CD4-positive, alpha-beta T cell treated with Interleukin-17A for 4 hours (primary cell): ENCODE results near the gene NF1.
"Not testable (repeated sequence)": the region's sequence is repeated elsewhere in the genome, so short reads cannot be mapped to it uniquely, and the experiment has no call there.

Experiments used
- DNase-seq: peaks from one replicate; pipeline ENCODE4 v3.0.0-alpha.2; 2020; ENCODE audit warnings: mixed read lengths

Gene NF1, protein sequence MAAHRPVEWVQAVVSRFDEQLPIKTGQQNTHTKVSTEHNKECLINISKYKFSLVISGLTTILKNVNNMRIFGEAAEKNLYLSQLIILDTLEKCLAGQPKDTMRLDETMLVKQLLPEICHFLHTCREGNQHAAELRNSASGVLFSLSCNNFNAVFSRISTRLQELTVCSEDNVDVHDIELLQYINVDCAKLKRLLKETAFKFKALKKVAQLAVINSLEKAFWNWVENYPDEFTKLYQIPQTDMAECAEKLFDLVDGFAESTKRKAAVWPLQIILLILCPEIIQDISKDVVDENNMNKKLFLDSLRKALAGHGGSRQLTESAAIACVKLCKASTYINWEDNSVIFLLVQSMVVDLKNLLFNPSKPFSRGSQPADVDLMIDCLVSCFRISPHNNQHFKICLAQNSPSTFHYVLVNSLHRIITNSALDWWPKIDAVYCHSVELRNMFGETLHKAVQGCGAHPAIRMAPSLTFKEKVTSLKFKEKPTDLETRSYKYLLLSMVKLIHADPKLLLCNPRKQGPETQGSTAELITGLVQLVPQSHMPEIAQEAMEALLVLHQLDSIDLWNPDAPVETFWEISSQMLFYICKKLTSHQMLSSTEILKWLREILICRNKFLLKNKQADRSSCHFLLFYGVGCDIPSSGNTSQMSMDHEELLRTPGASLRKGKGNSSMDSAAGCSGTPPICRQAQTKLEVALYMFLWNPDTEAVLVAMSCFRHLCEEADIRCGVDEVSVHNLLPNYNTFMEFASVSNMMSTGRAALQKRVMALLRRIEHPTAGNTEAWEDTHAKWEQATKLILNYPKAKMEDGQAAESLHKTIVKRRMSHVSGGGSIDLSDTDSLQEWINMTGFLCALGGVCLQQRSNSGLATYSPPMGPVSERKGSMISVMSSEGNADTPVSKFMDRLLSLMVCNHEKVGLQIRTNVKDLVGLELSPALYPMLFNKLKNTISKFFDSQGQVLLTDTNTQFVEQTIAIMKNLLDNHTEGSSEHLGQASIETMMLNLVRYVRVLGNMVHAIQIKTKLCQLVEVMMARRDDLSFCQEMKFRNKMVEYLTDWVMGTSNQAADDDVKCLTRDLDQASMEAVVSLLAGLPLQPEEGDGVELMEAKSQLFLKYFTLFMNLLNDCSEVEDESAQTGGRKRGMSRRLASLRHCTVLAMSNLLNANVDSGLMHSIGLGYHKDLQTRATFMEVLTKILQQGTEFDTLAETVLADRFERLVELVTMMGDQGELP (N-terminal part only)

DNA sequence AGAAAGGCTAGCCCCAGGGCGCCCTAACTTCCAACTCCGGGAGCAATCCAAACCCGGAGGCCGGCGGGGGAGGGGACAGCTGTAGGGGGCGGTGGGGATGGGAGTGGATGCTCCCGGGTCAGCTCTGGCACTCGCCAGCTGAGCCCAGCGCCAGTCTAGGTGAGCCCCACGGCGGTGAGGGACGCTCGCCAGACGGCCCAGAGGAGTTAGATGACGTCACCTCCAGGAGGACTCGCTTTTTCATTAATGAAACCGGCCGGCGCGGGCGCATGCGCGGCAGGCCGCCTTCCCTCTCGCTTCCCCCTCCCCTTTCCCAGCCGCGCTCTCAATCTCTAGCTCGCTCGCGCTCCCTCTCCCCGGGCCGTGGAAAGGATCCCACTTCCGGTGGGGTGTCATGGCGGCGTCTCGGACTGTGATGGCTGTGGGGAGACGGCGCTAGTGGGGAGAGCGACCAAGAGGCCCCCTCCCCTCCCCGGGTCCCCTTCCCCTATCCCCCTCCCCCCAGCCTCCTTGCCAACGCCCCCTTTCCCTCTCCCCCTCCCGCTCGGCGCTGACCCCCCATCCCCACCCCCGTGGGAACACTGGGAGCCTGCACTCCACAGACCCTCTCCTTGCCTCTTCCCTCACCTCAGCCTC is at the start of gene NF1:
TSS of gene NF1 (plus strand) at position 378 of the 636 bp plus-strand sequence. CDS start 333 bp downstream, outside the sequence.
- peak; percentile 91 for DNase-seq

DNA sequence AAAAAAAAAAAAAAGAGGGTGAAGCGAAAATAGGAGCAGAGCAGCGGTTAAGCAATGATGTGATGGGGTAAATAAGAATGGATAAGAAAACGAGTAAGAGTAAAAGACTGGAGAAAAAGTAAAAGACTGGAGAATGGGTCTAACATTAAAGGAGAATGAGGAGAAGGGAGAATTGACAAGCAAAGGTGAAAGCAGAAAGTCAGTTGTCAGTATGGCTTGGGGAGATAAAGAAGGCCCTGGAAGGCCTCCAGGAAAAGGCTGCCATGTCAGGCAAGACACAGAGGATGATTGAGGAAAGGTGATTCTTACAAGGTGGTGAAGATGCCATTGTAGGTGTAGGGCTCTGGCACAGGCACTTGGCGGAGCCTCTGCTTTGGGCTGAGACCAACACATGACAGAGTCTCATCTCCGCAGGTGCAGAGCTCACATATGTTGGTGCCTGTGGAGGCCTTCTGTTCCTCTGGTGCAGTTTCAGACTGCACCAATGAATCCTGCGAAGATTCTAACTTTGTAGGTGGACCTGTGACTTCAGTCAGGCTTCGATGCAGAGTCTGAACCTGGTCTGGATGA is 47.8 kb upstream of the NF1 start:
- DNase-seq, result not testable (repeated sequence)

DNA sequence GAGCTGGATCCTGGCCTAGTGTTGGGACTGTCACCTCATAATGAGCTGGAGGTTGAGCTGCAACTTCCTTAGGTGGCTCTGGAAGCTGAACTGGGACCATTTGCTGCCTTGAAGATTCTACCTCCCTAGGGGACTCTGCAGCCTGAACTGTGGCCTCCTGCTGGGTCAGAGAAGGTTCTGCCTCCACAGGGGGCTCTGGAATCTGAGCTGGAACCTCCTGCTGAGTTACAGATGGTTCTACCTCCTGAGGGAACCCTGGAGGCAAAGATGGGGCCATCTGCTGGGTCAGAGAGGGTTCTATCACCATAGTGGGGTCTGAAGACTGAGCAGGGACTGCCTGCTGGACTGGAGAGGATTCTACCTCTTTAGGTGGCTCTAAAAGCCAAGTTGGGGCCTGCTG is 46.6 kb upstream of the NF1 start:
- no peak for DNase-seq

DNA sequence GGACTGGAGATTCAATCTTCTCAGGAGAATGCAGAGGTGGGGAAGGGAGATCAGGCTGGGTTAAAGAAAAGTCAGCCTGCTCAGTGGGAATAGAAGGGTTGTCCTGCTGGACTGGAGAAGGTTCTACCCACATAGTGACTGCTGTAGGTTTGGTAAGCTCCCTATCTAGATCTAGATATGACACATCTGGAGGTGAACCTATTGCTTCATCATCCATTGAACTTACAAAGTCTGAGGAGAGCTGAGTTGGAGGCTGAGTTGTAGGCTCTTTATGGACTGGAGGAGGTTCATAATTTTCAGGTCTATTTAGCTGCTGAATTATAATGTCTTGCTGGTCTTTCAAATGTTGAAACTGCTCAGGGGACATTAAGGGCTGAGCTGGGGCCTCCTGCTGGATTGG is 46.0 kb upstream of the NF1 start:
- no peak for DNase-seq

DNA sequence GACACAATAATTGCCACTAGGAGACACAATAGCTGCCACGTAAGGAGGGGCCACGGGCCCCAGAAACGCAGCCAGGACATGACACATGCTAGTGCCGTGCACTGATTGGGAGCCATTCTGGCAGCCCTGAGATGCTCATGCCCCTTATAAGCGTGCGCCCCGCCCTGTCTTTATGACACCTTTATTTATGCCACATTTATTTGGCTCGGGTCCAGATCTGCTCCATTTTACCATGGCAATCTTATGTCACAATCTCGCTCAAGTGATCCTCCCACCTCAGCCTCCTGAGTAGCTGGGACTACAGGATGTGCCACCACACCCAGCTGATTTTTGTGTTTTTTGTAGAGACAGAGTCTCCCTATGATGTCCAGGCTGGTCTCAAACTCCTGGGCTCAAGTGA is 43.8 kb upstream of the NF1 start:
- DNase-seq, result no peak

DNA sequence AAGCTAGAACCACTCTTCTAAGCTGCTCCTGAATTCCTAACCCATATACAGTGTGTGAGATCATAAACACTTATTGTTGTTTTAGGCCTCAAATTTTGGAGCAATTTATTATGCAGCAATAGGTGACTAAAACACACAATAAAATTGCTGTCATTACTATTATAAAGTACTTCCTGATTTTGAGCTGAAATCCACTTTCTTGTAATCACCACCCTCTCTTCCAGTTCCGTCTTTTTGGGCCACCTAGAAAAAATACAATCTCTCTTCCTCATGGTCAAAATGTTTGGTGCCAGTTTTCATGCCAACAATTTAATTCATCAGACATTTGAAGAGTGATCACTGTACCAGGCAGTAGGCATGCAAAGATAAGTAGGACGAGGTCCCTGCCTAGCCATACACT is 43.3 kb upstream of the NF1 start:
- DNase-seq, result no peak

DNA sequence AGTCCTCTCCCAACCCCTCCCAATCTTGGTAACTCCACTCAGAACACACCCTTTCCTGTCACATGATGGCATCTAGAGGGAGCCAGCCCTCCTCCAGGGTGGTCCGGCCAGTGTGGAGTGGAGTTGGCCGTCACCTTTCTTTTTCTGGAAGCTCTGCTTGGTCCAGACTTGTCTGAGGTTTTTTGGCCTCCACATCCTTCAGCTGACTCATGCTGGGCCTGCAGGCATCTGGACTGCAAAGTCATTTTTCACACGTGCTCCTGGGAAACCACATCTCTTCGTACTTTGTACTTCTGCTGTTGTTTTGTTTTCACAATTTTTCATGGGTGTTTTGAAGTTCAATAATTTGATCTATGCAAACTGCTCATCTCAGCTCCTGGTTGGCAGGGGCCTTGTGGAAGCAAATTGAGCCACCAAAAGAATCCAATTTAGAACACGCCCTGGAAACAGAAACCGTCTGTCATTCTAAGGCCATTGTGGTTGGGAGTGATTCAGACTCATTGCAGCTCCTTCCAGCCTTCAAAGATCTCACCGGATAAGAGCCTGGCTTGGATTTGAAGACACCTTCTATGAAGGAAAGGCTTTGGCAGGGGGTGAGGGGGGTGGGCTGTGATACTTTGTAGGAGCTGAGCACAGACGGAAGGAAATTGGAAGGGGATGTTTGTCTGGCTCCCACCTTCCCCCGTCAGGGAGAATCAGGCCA is 42.4 kb upstream of the NF1 start:
- no peak for DNase-seq

DNA sequence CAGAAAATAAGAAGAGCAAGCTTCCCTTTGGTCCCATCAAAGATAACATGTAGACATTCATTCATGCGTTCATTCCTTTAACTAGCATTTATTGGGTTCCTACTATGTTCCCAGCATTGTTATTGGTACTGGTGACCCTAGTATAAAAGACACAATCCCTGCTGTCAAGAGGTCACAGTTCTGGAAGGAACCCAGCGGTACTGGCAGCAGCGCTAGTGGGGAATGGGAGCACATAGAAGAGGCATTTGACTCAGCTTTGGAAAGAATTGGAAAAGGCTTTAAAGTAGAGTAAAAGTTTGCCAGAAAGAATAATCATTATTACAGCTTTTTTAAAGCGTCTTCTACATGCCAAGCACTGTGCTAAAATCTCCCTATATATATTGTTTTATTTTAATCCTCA is 41.7 kb upstream of the NF1 start:
- DNase-seq, result no peak

DNA sequence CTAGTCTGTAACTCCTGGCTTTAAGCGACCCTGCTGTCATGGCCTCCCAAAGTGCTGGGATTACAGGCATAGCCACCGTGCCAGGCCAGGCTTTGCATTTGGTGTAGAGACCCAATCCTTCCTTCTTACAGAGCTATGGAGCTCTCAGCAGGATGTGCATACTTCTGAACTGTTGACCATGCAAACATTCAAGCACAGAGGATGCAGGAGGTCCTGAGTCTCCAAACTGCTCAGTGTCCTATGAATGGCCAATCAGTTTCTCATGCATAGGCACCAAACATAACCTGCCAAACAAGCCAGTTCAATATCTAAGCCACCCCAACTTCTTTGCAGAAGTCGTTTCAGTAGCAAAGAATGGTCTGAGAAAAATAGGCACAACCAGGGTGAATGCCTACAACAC is 40.0 kb upstream of the NF1 start:
- no peak for DNase-seq

DNA sequence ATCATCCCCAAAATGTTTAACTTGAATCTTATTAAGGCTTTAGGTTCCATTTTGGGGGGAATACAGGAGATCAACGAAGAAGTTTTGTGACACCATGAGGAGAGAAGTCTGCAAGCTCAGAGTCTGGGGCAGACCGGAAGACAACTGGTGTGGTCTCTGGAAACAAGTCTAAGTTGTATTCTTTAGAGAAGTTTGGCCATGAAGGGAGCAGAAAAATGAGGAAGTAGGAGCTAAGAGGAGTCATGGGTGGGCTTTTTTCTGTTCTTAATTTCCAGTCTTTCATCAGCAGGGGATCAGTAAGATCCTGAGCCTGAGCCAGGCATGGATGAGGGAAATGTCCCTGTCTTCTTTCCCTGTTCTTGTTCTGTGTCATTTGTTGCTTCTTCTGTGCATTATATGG is 35.8 kb upstream of the NF1 start:
- DNase-seq, result no peak

DNA sequence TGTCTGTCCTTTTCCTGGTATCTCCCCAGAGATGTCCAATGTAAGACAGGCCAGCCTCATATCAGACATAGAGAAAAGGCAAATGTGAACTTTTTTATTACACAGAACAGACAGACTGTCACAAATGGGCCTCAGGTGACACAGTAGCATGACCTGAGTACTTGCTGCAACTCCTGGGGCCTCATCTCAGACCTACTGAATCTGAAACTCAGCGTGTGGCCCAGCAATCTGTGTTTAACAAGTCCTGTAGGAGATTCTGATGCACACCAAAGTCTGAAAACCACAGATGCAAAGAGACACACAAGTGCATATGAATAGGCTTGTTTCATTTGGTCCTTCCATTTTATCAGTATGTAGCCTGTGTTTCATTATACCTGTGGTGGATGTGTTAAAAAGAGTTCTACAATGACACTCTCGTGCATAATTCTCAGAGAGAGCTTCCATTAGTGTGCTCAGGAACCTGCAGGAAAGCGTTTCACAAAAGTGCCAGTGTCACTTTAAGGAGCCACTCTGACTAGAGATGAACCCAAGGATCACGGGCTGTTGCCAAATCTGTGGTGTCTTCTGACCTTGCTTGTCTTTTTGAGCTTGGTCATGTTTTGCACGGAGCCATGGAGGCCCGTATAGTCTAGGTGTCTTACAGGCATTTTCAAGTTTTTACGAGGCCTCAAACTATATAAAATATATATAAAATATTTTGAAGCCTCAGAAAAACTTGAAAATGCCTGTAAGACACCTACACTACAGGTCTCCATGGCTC is 33.8 kb upstream of the NF1 start:
- DNase-seq, result no peak

DNA sequence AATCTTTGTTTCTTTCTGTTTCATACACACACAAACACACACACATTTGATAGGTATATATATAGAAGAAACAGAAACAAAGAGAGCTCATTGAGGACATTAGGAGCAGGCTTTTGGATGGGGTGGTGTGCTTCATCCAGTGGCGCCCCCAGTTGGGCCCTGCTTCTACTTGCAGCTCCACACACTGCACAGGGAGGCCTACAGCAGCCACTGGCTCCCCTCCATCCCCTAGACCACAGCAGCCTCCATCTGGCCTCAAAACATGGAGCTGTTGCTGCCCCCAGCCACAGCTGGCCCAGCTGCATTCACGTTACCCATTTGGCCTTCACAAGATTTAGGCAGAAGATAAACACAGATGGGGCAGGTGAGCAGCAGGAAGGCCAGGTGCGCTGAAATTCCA is 33.1 kb upstream of the NF1 start:
- no peak for DNase-seq

DNA sequence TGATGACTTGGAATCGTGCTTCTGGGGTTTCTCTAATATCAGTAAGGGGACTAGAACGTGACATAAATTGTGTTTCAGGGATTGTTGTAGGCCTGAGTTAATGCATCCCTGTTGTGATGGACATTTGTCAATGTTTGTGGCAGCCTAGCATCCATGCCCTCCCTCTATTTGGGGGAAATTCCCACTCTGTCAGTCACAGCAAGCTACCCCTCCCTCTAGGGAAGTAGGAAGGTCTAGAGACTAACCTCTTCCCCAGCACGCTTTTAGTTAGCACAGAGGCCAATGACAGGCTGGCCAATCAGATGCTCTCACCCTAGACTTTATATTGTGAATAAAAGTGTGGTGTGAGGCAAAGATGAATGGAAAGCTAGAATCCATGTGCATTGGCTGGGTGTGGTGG is 32.4 kb upstream of the NF1 start:
- no peak for DNase-seq

DNA sequence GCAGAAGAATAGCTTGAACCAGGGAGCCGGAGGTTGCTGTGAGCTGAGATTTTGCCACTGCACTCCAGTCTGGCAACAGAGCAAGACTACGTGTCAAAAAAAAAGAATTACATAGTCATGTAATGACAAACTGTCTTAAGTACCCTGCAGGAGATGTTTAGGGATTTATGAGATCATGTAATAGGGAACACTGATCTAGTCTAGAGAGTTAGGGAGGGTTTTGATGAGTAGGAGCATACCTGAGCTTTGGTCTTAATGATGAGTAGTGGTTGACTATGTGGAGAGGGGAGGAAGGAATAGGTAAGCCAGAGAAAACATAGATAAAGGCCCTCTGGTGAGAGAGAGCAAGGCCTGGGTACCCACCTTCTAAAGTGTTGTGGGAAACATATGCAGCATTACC is 30.1 kb upstream of the NF1 start:
- no peak for DNase-seq

DNA sequence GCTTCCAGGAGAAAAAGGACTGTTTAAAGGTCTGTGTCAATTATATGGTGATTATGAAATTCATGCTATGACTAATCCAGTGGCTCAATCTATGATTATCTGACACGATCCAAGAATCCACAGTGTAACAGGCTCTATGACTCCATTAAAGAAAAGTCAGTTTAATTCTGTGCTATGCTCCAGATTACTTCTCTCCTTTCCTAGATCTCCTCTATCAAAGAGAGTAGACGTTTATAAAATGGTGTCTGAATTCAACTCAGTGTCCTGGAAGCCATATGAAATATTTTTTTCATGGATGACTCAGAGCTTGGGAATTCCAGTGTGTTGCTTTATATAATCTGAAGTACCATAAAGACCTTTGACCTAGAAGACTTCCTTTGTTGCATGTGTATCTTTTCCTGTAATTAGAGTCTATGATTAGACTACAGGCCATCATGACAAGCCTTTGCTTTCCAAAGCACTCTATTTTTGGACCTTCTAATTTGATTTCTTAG is 27.0 kb upstream of the NF1 start:
- no peak for DNase-seq

DNA sequence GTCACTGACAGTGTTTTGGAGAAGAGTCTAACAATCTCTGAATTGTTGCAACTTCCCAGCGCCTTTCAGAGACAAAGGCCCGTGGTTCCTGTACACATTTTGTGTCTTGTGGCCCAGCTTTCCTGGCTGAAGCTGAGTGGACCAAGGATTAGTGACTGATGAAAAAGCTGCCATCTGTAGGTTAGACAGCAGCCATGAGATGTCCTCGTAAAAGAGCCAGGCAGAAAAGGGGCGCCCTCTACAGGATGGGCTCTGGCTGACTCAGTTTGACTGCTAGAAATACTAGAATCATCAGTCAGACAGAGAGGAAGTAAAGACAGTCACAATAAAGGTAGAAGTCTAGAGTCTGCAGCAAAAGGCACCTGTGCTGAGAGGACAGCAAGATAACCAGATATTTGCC is 26.5 kb upstream of the NF1 start:
- DNase-seq, result peak; percentile 53

DNA sequence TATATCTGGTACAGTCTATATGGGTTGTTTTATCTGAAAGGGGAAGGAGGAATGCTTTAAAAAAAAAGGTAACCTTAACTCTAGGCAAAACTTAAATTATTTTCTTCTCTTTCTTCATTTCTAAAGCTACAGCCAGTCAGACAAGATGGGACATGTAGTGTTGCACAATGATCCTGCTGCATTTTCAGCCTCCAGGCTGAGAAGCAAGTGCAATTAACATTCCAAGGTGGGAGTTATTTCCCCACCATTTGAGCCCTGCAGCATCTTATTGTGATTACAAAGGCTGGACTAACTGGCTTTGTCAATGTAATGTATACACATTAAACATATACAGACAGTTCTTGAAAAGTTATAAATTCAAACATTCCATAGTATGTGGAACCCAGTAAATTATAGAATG is 22.6 kb upstream of the NF1 start:
- DNase-seq, result no peak

DNA sequence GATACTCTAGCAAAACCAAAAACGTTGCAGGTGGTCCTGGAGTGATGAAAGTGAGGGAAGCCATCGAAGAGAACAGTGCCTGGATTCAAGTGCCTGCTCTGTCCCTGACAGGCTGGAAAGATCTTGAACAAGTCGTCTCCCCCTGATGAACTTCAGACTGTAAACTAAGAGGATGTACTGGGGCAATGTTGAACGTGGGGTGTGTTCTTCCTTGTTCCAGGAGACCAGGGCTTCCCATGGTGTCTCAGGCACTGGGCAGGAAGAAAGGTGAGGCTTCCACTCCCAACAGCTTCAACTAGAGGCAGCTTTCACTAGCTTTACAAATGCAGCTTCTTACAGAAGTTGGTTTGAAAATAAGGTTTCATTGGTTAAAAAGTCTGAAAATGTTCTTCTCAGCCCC is 21.4 kb upstream of the NF1 start:
- DNase-seq, result no peak

DNA sequence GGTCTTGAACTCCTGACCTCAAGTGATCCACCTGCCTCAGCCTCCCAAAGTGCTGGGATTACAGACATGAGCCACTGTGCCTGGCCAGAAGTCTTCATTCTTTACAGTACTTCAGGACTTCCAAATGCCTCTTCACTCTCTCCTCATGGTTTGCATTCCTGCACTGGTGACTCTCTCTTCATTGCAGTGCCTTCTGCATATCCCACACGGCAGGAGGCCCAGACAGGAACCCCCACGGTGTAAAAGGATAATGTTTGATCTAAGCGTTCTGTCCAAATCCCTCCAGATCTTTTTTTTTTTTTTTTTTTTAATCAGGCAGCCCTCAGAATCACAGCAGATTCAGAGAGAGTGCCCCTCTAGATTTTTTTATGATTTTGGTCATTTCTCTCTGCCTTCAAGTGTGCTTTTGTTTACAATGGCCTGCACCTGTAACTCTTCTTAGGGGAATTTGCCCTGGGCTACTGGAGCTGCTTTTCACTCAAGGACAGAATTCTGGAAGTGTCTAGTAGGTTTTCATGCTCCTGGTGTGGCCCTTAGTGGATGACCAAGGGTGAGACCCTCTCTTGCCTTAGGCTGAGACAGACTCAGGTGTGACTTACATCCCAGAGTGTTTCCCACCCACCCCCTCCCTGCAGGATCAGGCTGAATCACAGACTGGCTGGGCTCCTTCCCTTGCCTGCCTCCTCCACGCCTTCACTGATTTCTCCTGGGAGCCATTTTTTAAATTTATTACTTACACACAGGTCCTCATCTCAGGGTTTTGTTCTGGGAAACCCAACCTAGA is 19.8 kb upstream of the NF1 start:
- DNase-seq, result no peak

DNA sequence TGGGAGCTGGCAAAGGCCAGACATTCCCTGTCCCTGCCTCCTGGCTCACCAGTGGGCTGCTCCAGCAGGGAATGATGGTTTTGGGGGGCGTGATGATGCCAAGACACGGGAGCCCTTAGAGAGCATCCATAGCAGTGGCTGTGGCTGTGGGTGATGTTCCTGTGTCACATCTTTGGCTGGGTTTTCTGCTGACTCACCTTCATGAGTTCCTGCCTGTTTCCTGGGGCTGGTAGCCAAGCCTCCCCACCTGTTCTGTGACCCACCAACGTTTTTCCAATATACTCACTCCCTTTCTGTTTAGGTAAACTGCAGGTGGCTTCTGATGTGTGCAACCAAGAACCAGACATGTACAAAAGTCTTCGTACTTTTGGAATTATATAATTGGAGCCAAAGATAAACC is 16.5 kb upstream of the NF1 start:
- no peak for DNase-seq
